Stimulated activated CD4-positive, alpha-beta T cell treated with anti-CD3 and anti-CD28 coated beads, Interleukin-2, amount 100 ng/mL, for 4 hours (primary cell): ENCODE measurements around the gene PXDN.
A peak's percentile ranks its signal among the peaks of the same experiment; 100 is the strongest.
"Not testable (repeated sequence)": the region's sequence is repeated elsewhere in the genome, so short reads cannot be mapped to it uniquely, and the experiment has no call there.

Experiments
- DNase-seq: peaks from one replicate; pipeline ENCODE4 v3.0.0-alpha.2; 2020; ENCODE audit warnings: low read depth

The PXDN gene

GRCh38 chr2:1777156-1777555 lies 32.8 kb upstream of the PXDN start:
- no peak for DNase-seq

- DNase-seq = no peak
These were observed 31.3 kb upstream of the PXDN start for GRCh38 chr2:1775511-1776035.

- DNase-seq = no peak
These were observed 30.6 kb upstream of the PXDN start for GRCh38 chr2:1774929-1775328.

- DNase-seq = no peak
These were observed 29.6 kb upstream of the PXDN start for GRCh38 chr2:1773883-1774282.

- DNase-seq = no peak
These were observed 28.4 kb upstream of the PXDN start for GRCh38 chr2:1772471-1773267.

GRCh38 chr2:1771626-1772280 lies 27.4 kb upstream of the PXDN start:
- DNase-seq = no peak

GRCh38 chr2:1770566-1771380 lies 26.5 kb upstream of the PXDN start:
- no peak for DNase-seq

- DNase-seq = peak; percentile 26
These were observed 25.5 kb upstream of the PXDN start for GRCh38 chr2:1769703-1770422.

GRCh38 chr2:1767939-1768691 lies 23.8 kb upstream of the PXDN start:
- DNase-seq = no peak

- no peak for DNase-seq
These were observed 22.8 kb upstream of the PXDN start for GRCh38 chr2:1766851-1767811.

GRCh38 chr2:1766425-1766824 lies 22.1 kb upstream of the PXDN start:
- DNase-seq = no peak

GRCh38 chr2:1765201-1765600 lies 20.9 kb upstream of the PXDN start:
- DNase-seq = not testable (repeated sequence)

- DNase-seq = no peak
These were observed 15.3 kb upstream of the PXDN start for GRCh38 chr2:1759611-1759930.

- no peak for DNase-seq
These were observed 14.7 kb upstream of the PXDN start for GRCh38 chr2:1758774-1759610.

- no peak for DNase-seq
These were observed 13.9 kb upstream of the PXDN start for GRCh38 chr2:1758171-1758570.

GRCh38 chr2:1757567-1757966 lies 13.3 kb upstream of the PXDN start:
- DNase-seq = no peak

GRCh38 chr2:1757146-1757545 lies 12.8 kb upstream of the PXDN start:
- DNase-seq = not testable (repeated sequence)

GRCh38 chr2:1756456-1756855 lies 12.1 kb upstream of the PXDN start:
- no peak for DNase-seq
